HEK293T (cell line): ENCODE data around the gene ADAMTS18.

ENCODE experiments used
- BHLHE40 ChIP-seq: fragments of 450-650 bp; IDR thresholded peaks from 2 replicates; pipeline ENCODE4 v1.6.1; 2016; ENCODE audit warnings: mild to moderate bottlenecking, moderate library complexity, borderline replicate concordance
- CTBP1 ChIP-seq: fragments of 450-650 bp; IDR thresholded peaks from 2 replicates; pipeline ENCODE4 v1.6.1; 2016; ENCODE audit warnings: borderline replicate concordance
- ELF4 ChIP-seq: fragments of 450-650 bp; IDR thresholded peaks from 2 replicates; pipeline ENCODE4 v1.6.1; 2017; ENCODE audit warnings: antibody characterized with exemption
- FOXA1 ChIP-seq: fragments of 450-650 bp; IDR thresholded peaks from 2 replicates; pipeline ENCODE4 v1.6.1; 2016; ENCODE audit warnings: mild to moderate bottlenecking
- FOXK2 ChIP-seq: fragments of 450-650 bp; IDR thresholded peaks from 2 replicates; pipeline ENCODE4 v1.6.1; 2016; ENCODE audit warnings: mild to moderate bottlenecking
- HDGF ChIP-seq: fragments of 450-650 bp; IDR thresholded peaks from 2 replicates; pipeline ENCODE4 v1.6.1; 2017; ENCODE audit warnings: antibody characterized with exemption, borderline replicate concordance
- L3MBTL2 ChIP-seq: fragments of 450-650 bp; conservative IDR thresholded peaks from 2 replicates; pipeline ENCODE4 v1.6.1; 2016; ENCODE audit warnings: mild to moderate bottlenecking
- LEF1 ChIP-seq: fragments of 450-650 bp; IDR thresholded peaks from 2 replicates; pipeline ENCODE4 v1.6.1; 2017; ENCODE audit warnings: mild to moderate bottlenecking, borderline replicate concordance
- NFRKB ChIP-seq: fragments of 450-650 bp; IDR thresholded peaks from 2 replicates; pipeline ENCODE4 v1.6.1; 2016; ENCODE audit warnings: mild to moderate bottlenecking, moderate library complexity
- SP1 ChIP-seq: fragments of 450-650 bp; IDR thresholded peaks from 2 replicates; pipeline ENCODE4 v1.6.1; 2017
- SUZ12 ChIP-seq: fragments of 450-650 bp; IDR thresholded peaks from 2 replicates; pipeline ENCODE4 v1.6.1; 2016; ENCODE audit warnings: mild to moderate bottlenecking
- TARDBP ChIP-seq: fragments of 450-650 bp; IDR thresholded peaks from 2 replicates; pipeline ENCODE4 v1.6.1; 2016
- ZNF384 ChIP-seq: fragments of 450-650 bp; IDR thresholded peaks from 2 replicates; pipeline ENCODE4 v1.6.1; 2016

GRCh38 chr16:77317059-77317458 is 117.8 kb downstream of the ADAMTS18 start:
- no peak for TF ChIP-seq BHLHE40
- no peak for TF ChIP-seq TARDBP
- TF ChIP-seq SP1 = no peak
- no peak for TF ChIP-seq HDGF
- no peak for TF ChIP-seq CTBP1
- TF ChIP-seq SUZ12 = no peak
- TF ChIP-seq ZNF384 = no peak
- TF ChIP-seq NFRKB = no peak
- no peak for TF ChIP-seq LEF1
- no peak for TF ChIP-seq ELF4
- TF ChIP-seq FOXK2 = no peak
- no peak for TF ChIP-seq L3MBTL2
- no peak for TF ChIP-seq FOXA1
